Peyer's patch (tissue), 4 donors: ENCODE data around the gene PPP2R5B. TPM values are rescaled to one million over a fixed set of nuclear protein-coding genes. Genes with fewer than 3 reads are reported as not detected.

ENCODE experiments used
- DNase-seq, 3 donors: peaks; one replicate each; pipeline ENCODE4 v3.0.0-alpha.2; 2017 to 2019
- H3K27ac ChIP-seq, 4 donors: fragments of 200-600 bp; sonication (generic); one replicate each; pipeline ENCODE4 v1.5.1; 2016 to 2019
- H3K27me3 ChIP-seq, 2 donors: fragments of 200-600 bp; sonication (generic); one replicate each; pipeline ENCODE4 v1.5.1; 2019
- H3K36me3 ChIP-seq, 3 donors: fragments of 200-600 bp; sonication (generic); one replicate each; pipeline ENCODE4 v1.5.1; 2016 to 2019
- H3K4me1 ChIP-seq, 4 donors: fragments of 200-600 bp; sonication (generic); one replicate each; pipeline ENCODE4 v1.5.1; 2016 to 2019
- H3K4me3 ChIP-seq, 4 donors: fragments of 200-600 bp; sonication (generic); 1 replicate in 3 of 4; 2 replicates in 1 of 4; pipeline ENCODE4 v1.5.1; 2016 to 2019; ENCODE audit warnings: mild to moderate bottlenecking in 1 of 4
- H3K9me3 ChIP-seq, 4 donors: fragments of 200-600 bp; sonication (generic); one replicate each; pipeline ENCODE4 v1.5.1; 2016 to 2019; ENCODE audit warnings: mild to moderate bottlenecking in 1 of 4
- CTCF ChIP-seq, 6 experiments: fragments of 450-650 bp in 4 of 6; fragments of 200-600 bp in 2 of 6; sonication (generic) in 1 of 6; IDR thresholded peaks; one replicate each; pipeline ENCODE4 v1.5.1; 2017 to 2019; ENCODE audit warnings: antibody characterized with exemption in 6 of 6, mild to moderate bottlenecking in 3 of 6, moderate library complexity in 1 of 6
- POLR2A ChIP-seq, 2 donors: fragments of 450-650 bp; IDR thresholded peaks; one replicate each; pipeline ENCODE4 v1.5.1; 2017; ENCODE audit warnings: antibody characterized with exemption in 2 of 2, mild to moderate bottlenecking in 2 of 2, moderate library complexity in 2 of 2
- total RNA-seq, 4 donors: library from RNA; depleted of rRNA; stranded (reverse); fragments of >200 nt; gene quantifications; one replicate each; pipeline ENCODE4 v1.1.0, GENCODE V29; 2016

The PPP2R5B gene
- total RNA-seq, 4 donors from 2014 or later = 20.0 to 46.2 (median 22.5) TPM

GRCh38 chr11:64919627-64920026 is 4.9 kb upstream of the PPP2R5B start:
- Histone ChIP-seq H3K4me3 (no peak overlapping the region), H3K36me3 (no peaks in the 10 kb centered on the region), H3K27ac (no peak overlapping the region), H3K4me1 (peaks cover 0 to 29% (median 19%) of the 10 kb centered on the region in 4 donors), H3K27me3 (no peaks in the 10 kb centered on the region), H3K9me3 (no peaks in the 10 kb centered on the region)
- DNase-seq = no peak
- no peak for TF ChIP-seq CTCF (IDR thresholded peaks at IDR 0.05)

- no peaks in the 10 kb centered on the region for H3K27me3 ChIP-seq
- H3K9me3 ChIP-seq = no peaks in the 10 kb centered on the region
- no peak for DNase-seq
- H3K4me3 ChIP-seq = no peak overlapping the region
- TF ChIP-seq CTCF (IDR thresholded peaks at IDR 0.05) (no peak), POLR2A (IDR thresholded peaks at IDR 0.05) (no peak)
- H3K4me1 ChIP-seq = peaks cover 0 to 28% (median 19%) of the 10 kb centered on the region in 4 donors
- no peak overlapping the region for H3K27ac ChIP-seq
- no peaks in the 10 kb centered on the region for H3K36me3 ChIP-seq
Measured at GRCh38 chr11:64920124-64920523, 4.4 kb upstream of the PPP2R5B start.

GRCh38 chr11:64921384-64921783 is 3.1 kb upstream of the PPP2R5B start:
- DNase-seq = no peak
- no peaks in the 10 kb centered on the region for H3K27me3 ChIP-seq
- no peak overlapping the region for H3K4me3 ChIP-seq
- peaks cover 0 to 27% (median 21%) of the 10 kb centered on the region in 4 donors for H3K4me1 ChIP-seq
- H3K27ac ChIP-seq = no peak overlapping the region
- TF ChIP-seq CTCF (IDR thresholded peaks at IDR 0.05) = no peak
- TF ChIP-seq POLR2A (IDR thresholded peaks at IDR 0.05) = no peak
- H3K9me3 ChIP-seq = no peaks in the 10 kb centered on the region
- no peaks in the 10 kb centered on the region for H3K36me3 ChIP-seq

- no peak for DNase-seq
- Histone ChIP-seq H3K4me1 (peaks cover 0 to 22% (median 17%) of the 10 kb centered on the region in 4 donors), H3K27ac (peak overlapping the region in 3 of 4 donors; percentile 88 to 98 (median 92)), H3K9me3 (no peaks in the 10 kb centered on the region), H3K4me3 (no peak overlapping the region), H3K36me3 (peaks cover 0 to 8% (median 0%) of the 10 kb centered on the region in 3 donors), H3K27me3 (no peaks in the 10 kb centered on the region)
- no peak for TF ChIP-seq POLR2A (IDR thresholded peaks at IDR 0.05)
Measured at GRCh38 chr11:64923151-64923661, 1.3 kb upstream of the PPP2R5B start.

- H3K4me1 ChIP-seq = peaks cover 0 to 20% (median 15%) of the 10 kb centered on the region in 4 donors
- no peaks in the 10 kb centered on the region for H3K27me3 ChIP-seq
- peak overlapping the region; percentile 88 to 98 (median 94) for H3K27ac ChIP-seq
- no peak for TF ChIP-seq CTCF (IDR thresholded peaks at IDR 0.05)
- TF ChIP-seq POLR2A (IDR thresholded peaks at IDR 0.05) = no peak
- peaks cover 0 to 25% (median 0%) of the 10 kb centered on the region in 3 donors for H3K36me3 ChIP-seq
- H3K9me3 ChIP-seq = no peaks in the 10 kb centered on the region
- DNase-seq = peak in 1 of 3 donors; percentile 54
- H3K4me3 ChIP-seq = peak overlapping the region; percentile 77 to 98 (median 84)
Measured at GRCh38 chr11:64924910-64925284, 408 bp downstream of the PPP2R5B start.

- no peak for TF ChIP-seq POLR2A (IDR thresholded peaks at IDR 0.05)
- no peak for TF ChIP-seq CTCF (IDR thresholded peaks at IDR 0.05)
- Histone ChIP-seq H3K4me1 (peaks cover 0 to 20% (median 15%) of the 10 kb centered on the region in 4 donors), H3K27ac (peak overlapping the region in 1 of 4 donors; percentile 14), H3K9me3 (no peaks in the 10 kb centered on the region), H3K36me3 (peaks cover 0 to 33% (median 0%) of the 10 kb centered on the region in 3 donors), H3K4me3 (peak overlapping the region in 3 of 4 donors; percentile 77 to 98 (median 88)), H3K27me3 (no peaks in the 10 kb centered on the region)
- peak in 1 of 3 donors; percentile 47 for DNase-seq
Measured at GRCh38 chr11:64925536-64926436, 1.3 kb downstream of the PPP2R5B start.
